ENCODE measurements around the gene GP1BA.

DNA sequence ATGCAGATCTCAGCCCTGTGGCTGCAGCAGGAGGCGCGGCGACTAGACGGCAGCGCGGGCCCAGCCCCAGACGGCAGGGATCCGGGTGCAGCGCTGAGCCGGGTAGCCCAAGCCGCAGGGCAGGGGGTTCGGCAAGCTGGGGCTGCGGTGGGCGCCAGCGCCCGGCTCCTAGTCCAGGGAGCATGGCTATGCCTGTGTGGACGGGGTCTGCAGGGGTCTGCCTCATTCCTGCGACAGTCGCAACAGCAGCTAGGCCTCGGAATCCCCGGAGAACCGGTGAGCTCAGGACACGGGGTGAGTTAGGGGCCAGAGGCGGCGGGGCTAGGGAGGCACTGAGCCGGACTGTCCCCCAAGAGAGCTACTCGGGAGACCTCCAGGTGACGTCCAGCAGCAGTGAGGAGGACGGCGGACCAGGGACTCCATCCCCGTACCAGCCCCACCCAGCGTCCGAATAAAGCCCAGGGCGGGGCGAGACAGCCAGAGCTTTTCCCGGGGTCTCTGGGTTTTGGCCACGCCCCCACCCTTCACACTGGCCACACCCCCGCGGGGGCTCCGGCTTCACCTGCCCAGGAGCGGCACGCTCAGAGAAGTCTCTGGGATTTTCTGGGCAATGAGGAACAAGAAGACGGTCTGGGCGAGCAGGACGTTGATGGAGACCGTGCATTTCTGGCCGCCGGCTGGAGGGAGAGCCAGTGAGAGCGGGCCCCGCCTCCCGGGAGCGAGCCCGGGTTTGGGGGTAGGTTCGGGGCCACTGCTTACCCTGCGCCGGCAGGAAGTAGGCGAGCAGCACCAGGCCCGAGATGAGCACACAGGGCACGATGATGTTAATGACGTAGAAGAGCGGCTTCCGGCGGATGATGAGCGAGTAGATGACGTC lies 31.6 kb upstream of the GP1BA start:
- TF ChIP-seq, protein P1, sequence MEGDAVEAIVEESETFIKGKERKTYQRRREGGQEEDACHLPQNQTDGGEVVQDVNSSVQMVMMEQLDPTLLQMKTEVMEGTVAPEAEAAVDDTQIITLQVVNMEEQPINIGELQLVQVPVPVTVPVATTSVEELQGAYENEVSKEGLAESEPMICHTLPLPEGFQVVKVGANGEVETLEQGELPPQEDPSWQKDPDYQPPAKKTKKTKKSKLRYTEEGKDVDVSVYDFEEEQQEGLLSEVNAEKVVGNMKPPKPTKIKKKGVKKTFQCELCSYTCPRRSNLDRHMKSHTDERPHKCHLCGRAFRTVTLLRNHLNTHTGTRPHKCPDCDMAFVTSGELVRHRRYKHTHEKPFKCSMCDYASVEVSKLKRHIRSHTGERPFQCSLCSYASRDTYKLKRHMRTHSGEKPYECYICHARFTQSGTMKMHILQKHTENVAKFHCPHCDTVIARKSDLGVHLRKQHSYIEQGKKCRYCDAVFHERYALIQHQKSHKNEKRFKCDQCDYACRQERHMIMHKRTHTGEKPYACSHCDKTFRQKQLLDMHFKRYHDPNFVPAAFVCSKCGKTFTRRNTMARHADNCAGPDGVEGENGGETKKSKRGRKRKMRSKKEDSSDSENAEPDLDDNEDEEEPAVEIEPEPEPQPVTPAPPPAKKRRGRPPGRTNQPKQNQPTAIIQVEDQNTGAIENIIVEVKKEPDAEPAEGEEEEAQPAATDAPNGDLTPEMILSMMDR (IDR thresholded peaks at IDR 0.05; ENCODE audit: poor library complexity, severe bottlenecking): no peak
- TF ChIP-seq RAD21 (conservative IDR thresholded peaks at IDR 0.05) (no peak), TAF1 (IDR thresholded peaks at IDR 0.05; ENCODE audit: low read depth) (no peak)
- TF ChIP-seq, protein P2, sequence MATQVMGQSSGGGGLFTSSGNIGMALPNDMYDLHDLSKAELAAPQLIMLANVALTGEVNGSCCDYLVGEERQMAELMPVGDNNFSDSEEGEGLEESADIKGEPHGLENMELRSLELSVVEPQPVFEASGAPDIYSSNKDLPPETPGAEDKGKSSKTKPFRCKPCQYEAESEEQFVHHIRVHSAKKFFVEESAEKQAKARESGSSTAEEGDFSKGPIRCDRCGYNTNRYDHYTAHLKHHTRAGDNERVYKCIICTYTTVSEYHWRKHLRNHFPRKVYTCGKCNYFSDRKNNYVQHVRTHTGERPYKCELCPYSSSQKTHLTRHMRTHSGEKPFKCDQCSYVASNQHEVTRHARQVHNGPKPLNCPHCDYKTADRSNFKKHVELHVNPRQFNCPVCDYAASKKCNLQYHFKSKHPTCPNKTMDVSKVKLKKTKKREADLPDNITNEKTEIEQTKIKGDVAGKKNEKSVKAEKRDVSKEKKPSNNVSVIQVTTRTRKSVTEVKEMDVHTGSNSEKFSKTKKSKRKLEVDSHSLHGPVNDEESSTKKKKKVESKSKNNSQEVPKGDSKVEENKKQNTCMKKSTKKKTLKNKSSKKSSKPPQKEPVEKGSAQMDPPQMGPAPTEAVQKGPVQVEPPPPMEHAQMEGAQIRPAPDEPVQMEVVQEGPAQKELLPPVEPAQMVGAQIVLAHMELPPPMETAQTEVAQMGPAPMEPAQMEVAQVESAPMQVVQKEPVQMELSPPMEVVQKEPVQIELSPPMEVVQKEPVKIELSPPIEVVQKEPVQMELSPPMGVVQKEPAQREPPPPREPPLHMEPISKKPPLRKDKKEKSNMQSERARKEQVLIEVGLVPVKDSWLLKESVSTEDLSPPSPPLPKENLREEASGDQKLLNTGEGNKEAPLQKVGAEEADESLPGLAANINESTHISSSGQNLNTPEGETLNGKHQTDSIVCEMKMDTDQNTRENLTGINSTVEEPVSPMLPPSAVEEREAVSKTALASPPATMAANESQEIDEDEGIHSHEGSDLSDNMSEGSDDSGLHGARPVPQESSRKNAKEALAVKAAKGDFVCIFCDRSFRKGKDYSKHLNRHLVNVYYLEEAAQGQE (IDR thresholded peaks at IDR 0.05; ENCODE audit: borderline replicate concordance): no peak
